Thyroid gland (tissue), 4 donors: ENCODE data around the gene FTSJ1.

Experiments used
- POLR2A ChIP-seq, 2 donors: fragments of 450-650 bp; IDR thresholded peaks; one replicate each; pipeline ENCODE4 v1.6.1; 2017; ENCODE audit warnings: antibody characterized with exemption in 2 of 2, mild to moderate bottlenecking in 2 of 2, moderate library complexity in 1 of 2
- TF ChIP-seq, protein P1 (sequence below), 6 experiments: fragments of 200-600 bp in 3 of 6; fragments of 450-650 bp in 3 of 6; sonication (generic) in 3 of 6; IDR thresholded peaks; one replicate each; pipeline ENCODE4 v1.5.1; 2016 to 2019; ENCODE audit warnings: antibody characterized with exemption in 6 of 6, mild to moderate bottlenecking in 2 of 6, inconsistent platforms in 1 of 6, moderate library complexity in 1 of 6

- TF ChIP-seq, protein P1, sequence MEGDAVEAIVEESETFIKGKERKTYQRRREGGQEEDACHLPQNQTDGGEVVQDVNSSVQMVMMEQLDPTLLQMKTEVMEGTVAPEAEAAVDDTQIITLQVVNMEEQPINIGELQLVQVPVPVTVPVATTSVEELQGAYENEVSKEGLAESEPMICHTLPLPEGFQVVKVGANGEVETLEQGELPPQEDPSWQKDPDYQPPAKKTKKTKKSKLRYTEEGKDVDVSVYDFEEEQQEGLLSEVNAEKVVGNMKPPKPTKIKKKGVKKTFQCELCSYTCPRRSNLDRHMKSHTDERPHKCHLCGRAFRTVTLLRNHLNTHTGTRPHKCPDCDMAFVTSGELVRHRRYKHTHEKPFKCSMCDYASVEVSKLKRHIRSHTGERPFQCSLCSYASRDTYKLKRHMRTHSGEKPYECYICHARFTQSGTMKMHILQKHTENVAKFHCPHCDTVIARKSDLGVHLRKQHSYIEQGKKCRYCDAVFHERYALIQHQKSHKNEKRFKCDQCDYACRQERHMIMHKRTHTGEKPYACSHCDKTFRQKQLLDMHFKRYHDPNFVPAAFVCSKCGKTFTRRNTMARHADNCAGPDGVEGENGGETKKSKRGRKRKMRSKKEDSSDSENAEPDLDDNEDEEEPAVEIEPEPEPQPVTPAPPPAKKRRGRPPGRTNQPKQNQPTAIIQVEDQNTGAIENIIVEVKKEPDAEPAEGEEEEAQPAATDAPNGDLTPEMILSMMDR (IDR thresholded peaks at IDR 0.05), result no peak
- TF ChIP-seq POLR2A (IDR thresholded peaks at IDR 0.05), result no peak
Observed at GRCh38 chrX:48472225-48472624, 3.8 kb upstream of the FTSJ1 start.
